Uterus (tissue), 4 donors: ENCODE measurements around the gene GLIPR2. TPM values are rescaled to one million over a fixed set of nuclear protein-coding genes. Genes with fewer than 3 reads are reported as not detected.

Experiments used
- DNase-seq, 2 donors: peaks; one replicate each; pipeline ENCODE4 v3.0.0-alpha.2; 2019 to 2020
- H3K27ac ChIP-seq, 2 donors: fragments of 200-600 bp; sonication (generic); 1 replicate in 1 of 2; 2 replicates in 1 of 2; pipeline ENCODE4 v1.5.1; 2016 to 2018
- H3K27me3 ChIP-seq, 2 donors: fragments of 200-600 bp; sonication (generic); one replicate each; pipeline ENCODE4 v1.5.1; 2018 to 2019; ENCODE audit warnings: control low read depth in 1 of 2
- H3K36me3 ChIP-seq, 2 donors: fragments of 200-600 bp; sonication (generic); one replicate each; pipeline ENCODE4 v1.5.1; 2019; ENCODE audit warnings: control low read depth in 1 of 2
- H3K4me1 ChIP-seq, 2 donors: fragments of 200-600 bp; sonication (generic); one replicate each; pipeline ENCODE4 v1.5.1; 2018 to 2019; ENCODE audit warnings: control low read depth in 1 of 2
- H3K4me3 ChIP-seq, 2 donors: fragments of 200-600 bp; sonication (generic); 1 replicate in 1 of 2; 2 replicates in 1 of 2; pipeline ENCODE4 v1.5.1; 2018 to 2019; ENCODE audit warnings: mild to moderate bottlenecking in 1 of 2
- H3K9me3 ChIP-seq, 2 donors: fragments of 200-600 bp; sonication (generic); one replicate each; pipeline ENCODE4 v1.5.1; 2019; ENCODE audit warnings: control low read depth in 1 of 2
- CTCF ChIP-seq, 4 experiments: fragments of 200-600 bp in 2 of 4; fragments of 450-650 bp in 2 of 4; sonication (generic) in 2 of 4; IDR thresholded peaks; one replicate each; pipeline ENCODE4 v1.5.1; 2016 to 2019; ENCODE audit warnings: antibody characterized with exemption in 4 of 4, mild to moderate bottlenecking in 2 of 4, moderate library complexity in 1 of 4
- POLR2A ChIP-seq, 2 donors: fragments of 450-650 bp; IDR thresholded peaks; one replicate each; pipeline ENCODE4 v1.6.1; 2016; ENCODE audit warnings: antibody characterized with exemption in 2 of 2, mild to moderate bottlenecking in 1 of 2, moderate library complexity in 1 of 2
- intact Hi-C: fragments of 100-400 bp; cut with DNase I; formaldehyde crosslinking; loops from one replicate; pipeline ENCODE4 v1.15.1; 2023; ENCODE audit warnings: low total_unique reads
- total RNA-seq, 4 donors: library from RNA; depleted of rRNA in 3 of 4; stranded (reverse); fragments of >200 nt in 3 of 4; gene quantifications; one replicate each; pipeline versions ENCODE4 v1.1.0 to v1.2.4, GENCODE V29; 2014 to 2023
- donor health status: DM: yes; HTN: yes; CAD: no.

GLIPR2 gene
- total RNA-seq, 4 donors from 2014 or later = 25.6 to 109 (median 60.8) TPM

GRCh38 chr9:36152741-36153438, 16.4 kb downstream of the GLIPR2 start:
- no peaks in the 10 kb centered on the region for H3K27me3 ChIP-seq
- no peak for TF ChIP-seq CTCF (IDR thresholded peaks at IDR 0.05)
- TF ChIP-seq POLR2A (IDR thresholded peaks at IDR 0.05) = no peak
- no peaks in the 10 kb centered on the region for H3K9me3 ChIP-seq
- H3K4me3 ChIP-seq = no peak overlapping the region
- peak overlapping the region; percentile 86 to 89 for H3K27ac ChIP-seq
- intact Hi-C loops = no loop called here
- peaks cover 13% of the 10 kb centered on the region in 2 donors for H3K4me1 ChIP-seq
- DNase-seq = no peak
- H3K36me3 ChIP-seq = no peaks in the 10 kb centered on the region

GRCh38 chr9:36153746-36154145, 17.2 kb downstream of the GLIPR2 start:
- H3K4me1 ChIP-seq = peaks cover 7 to 18% of the 10 kb centered on the region in 2 donors
- peak overlapping the region; percentile 86 to 89 for H3K27ac ChIP-seq
- intact Hi-C loops = no loop called here
- H3K9me3 ChIP-seq = no peaks in the 10 kb centered on the region
- no peak overlapping the region for H3K4me3 ChIP-seq
- DNase-seq = no peak
- TF ChIP-seq POLR2A (IDR thresholded peaks at IDR 0.05) = no peak
- TF ChIP-seq CTCF (IDR thresholded peaks at IDR 0.05) = no peak
- H3K36me3 ChIP-seq = no peaks in the 10 kb centered on the region
- no peaks in the 10 kb centered on the region for H3K27me3 ChIP-seq

- H3K9me3 ChIP-seq = no peaks in the 10 kb centered on the region
- no peaks in the 10 kb centered on the region for H3K27me3 ChIP-seq
- H3K27ac ChIP-seq = peak overlapping the region; percentile 86 to 89
- H3K4me3 ChIP-seq = no peak overlapping the region
- intact Hi-C loops = no loop called here
- H3K36me3 ChIP-seq = no peaks in the 10 kb centered on the region
- TF ChIP-seq POLR2A (IDR thresholded peaks at IDR 0.05) = peak in 1 of 2 donors; percentile 14
- TF ChIP-seq CTCF (IDR thresholded peaks at IDR 0.05) = no peak
- DNase-seq = peak; percentile 77 to 84
- H3K4me1 ChIP-seq = peaks cover 1 to 16% of the 10 kb centered on the region in 2 donors
Measured at GRCh38 chr9:36154331-36154952, 17.9 kb downstream of the GLIPR2 start.

GRCh38 chr9:36156116-36156515, 19.6 kb downstream of the GLIPR2 start:
- Histone ChIP-seq H3K36me3 (no peaks in the 10 kb centered on the region), H3K4me1 (peaks cover 0 to 18% of the 10 kb centered on the region in 2 donors), H3K27ac (peak overlapping the region; percentile 86 to 89), H3K27me3 (no peaks in the 10 kb centered on the region), H3K9me3 (no peaks in the 10 kb centered on the region), H3K4me3 (no peak overlapping the region)
- no peak for DNase-seq
- intact Hi-C loops = no loop called here
- TF ChIP-seq POLR2A (IDR thresholded peaks at IDR 0.05) (no peak), CTCF (IDR thresholded peaks at IDR 0.05) (no peak)

GRCh38 chr9:36158122-36158521, 21.6 kb downstream of the GLIPR2 start:
- peaks cover 0 to 22% of the 10 kb centered on the region in 2 donors for H3K4me1 ChIP-seq
- no peak for DNase-seq
- peak overlapping the region; percentile 86 to 96 for H3K27ac ChIP-seq
- no peaks in the 10 kb centered on the region for H3K9me3 ChIP-seq
- TF ChIP-seq CTCF (IDR thresholded peaks at IDR 0.05) (no peak), POLR2A (IDR thresholded peaks at IDR 0.05) (no peak)
- intact Hi-C loops = no loop called here
- no peak overlapping the region for H3K4me3 ChIP-seq
- no peaks in the 10 kb centered on the region for H3K36me3 ChIP-seq
- H3K27me3 ChIP-seq = no peaks in the 10 kb centered on the region
